GM19397 (cell line): ENCODE data around the gene RRP15.
"Not testable (repeated sequence)": the region's sequence is repeated elsewhere in the genome, so short reads cannot be mapped to it uniquely, and the experiment has no call there.

Source experiments
- ATAC-seq: cut with Tn5 transposase; IDR thresholded peaks from one replicate; pipeline ENCODE4 v1.9.1; 2021; ENCODE audit warnings: mild to moderate bottlenecking, moderate library complexity; ENCODE audit not compliant: unreplicated experiment

The RRP15 gene

GRCh38 chr1:218296162-218296561, 11.1 kb downstream of the RRP15 start:
- ATAC-seq, result no peak

GRCh38 chr1:218297461-218297860, 12.4 kb downstream of the RRP15 start:
- no peak for ATAC-seq

GRCh38 chr1:218297867-218298266, 12.8 kb downstream of the RRP15 start:
- no peak for ATAC-seq

- no peak for ATAC-seq
Measured at GRCh38 chr1:218298398-218298797, 13.3 kb downstream of the RRP15 start.

GRCh38 chr1:218299416-218299815, 14.3 kb downstream of the RRP15 start:
- ATAC-seq, result no peak

- no peak for ATAC-seq
Measured at GRCh38 chr1:218301217-218301616, 16.1 kb downstream of the RRP15 start.

GRCh38 chr1:218302155-218302554, 17.1 kb downstream of the RRP15 start:
- ATAC-seq, result no peak

GRCh38 chr1:218303176-218303879, 18.2 kb downstream of the RRP15 start:
- ATAC-seq, result no peak

- peak; percentile 59 for ATAC-seq
Measured at GRCh38 chr1:218304281-218305039, 19.4 kb downstream of the RRP15 start.

GRCh38 chr1:218305472-218306064, 20.5 kb downstream of the RRP15 start:
- ATAC-seq, result no peak

- ATAC-seq, result no peak
Measured at GRCh38 chr1:218312509-218312908, 27.4 kb downstream of the RRP15 start.

GRCh38 chr1:218314316-218314715, 29.2 kb downstream of the RRP15 start:
- ATAC-seq, result no peak

GRCh38 chr1:218315638-218316037, 30.5 kb downstream of the RRP15 start:
- no peak for ATAC-seq

GRCh38 chr1:218317061-218317460, 32.0 kb downstream of the RRP15 start:
- ATAC-seq, result no peak

- not testable (repeated sequence) for ATAC-seq
Measured at GRCh38 chr1:218320182-218320581, 35.1 kb downstream of the RRP15 start.

- ATAC-seq, result no peak
Measured at GRCh38 chr1:218322762-218323161, 37.7 kb downstream of the RRP15 start.

- ATAC-seq, result no peak
Measured at GRCh38 chr1:218323568-218324225, 38.6 kb downstream of the RRP15 start.

GRCh38 chr1:218324226-218324580, 39.1 kb downstream of the RRP15 start:
- no peak for ATAC-seq

- ATAC-seq, result no peak
Measured at GRCh38 chr1:218328769-218329168, 43.7 kb downstream of the RRP15 start.

- ATAC-seq, result no peak
Measured at GRCh38 chr1:218330043-218330623, 45.0 kb downstream of the RRP15 start.

- ATAC-seq, result no peak
Measured at GRCh38 chr1:218332416-218332815, 47.3 kb downstream of the RRP15 start.
